Right renal pelvis (tissue), 4 donors: Measurements from ENCODE around the gene SMPD3. TPM values are rescaled to one million over a fixed set of nuclear protein-coding genes. Genes with fewer than 3 reads are reported as not detected.

Experiments used
- DNase-seq, 4 donors: peaks; one replicate each; pipeline ENCODE4 v3.0.0-alpha.2; 2013; ENCODE audit warnings: low read depth in 4 of 4, low spot score in 3 of 4, missing footprints in 1 of 4
- polyA plus RNA-seq, 4 donors: library from polyadenylated mRNA; unstranded; fragments of 120-200 nt; gene quantifications; one replicate each; pipeline ENCODE4 v1.2.1, GENCODE V29; 2013; ENCODE audit not compliant: insufficient read length in 4 of 4

Gene SMPD3
- polyA plus RNA-seq, 4 donors = 1.1 to 1.5 (median 1.2) TPM

DNA sequence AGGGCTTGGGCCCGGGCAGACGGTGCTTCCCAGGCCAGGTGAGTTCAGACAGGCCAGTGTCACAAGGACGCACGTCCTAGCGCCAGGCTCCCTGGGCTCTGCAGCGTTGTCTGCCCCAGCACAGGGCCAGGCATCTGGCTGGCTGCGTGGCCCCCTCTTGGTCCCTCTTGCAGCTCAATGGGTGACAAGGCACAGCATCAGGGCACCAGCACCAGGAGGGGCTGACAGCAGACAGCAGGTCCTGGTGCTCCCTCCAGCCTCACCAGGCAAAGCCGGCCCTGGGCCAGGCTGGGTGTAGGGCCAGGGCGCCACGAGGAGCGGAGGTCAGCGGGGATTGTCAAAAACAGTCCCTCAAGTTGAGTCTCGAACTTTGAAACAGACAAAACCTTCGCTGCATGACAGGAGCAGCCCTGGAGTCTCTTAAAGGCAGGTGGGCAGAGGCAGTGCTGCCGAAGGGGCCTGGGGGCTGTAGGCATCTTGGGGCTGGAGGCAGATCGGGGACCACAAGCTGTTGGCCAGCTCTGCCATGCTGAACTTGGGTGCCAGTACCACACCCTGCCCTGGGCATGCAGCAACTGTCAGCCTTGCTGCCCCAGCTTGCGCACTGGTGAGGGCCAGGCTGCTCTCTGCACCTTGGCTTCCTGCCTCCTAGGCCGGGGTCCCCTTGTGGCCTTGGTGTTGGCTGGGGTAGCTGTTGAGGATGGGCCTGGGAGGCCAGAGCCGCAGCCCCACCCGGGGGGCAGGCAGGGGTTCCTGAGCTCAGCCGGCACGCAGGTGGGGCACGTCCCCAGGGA is 88.7 kb downstream of the SMPD3 start:
- no peak for DNase-seq

DNA sequence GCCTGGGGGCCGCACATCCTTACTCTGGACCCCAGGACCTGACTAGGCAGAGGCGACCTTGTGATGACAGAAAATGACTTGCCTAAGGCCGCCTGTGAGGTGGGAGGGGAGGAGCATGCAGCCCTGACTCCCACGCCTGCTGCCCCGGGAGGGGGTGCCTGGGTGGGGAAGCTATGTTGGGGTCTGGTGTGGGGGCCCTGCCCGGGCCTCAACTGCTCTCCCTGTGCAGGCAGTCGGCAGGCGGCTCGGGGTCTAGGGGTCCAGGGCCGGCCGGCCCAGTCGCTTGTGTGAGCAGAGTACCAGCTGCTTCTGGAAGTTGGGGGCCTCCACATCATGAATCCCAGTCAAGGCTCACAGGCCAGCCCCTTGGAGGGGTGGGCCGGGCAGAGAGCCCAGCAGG is 89.4 kb downstream of the SMPD3 start:
- no peak for DNase-seq

DNA sequence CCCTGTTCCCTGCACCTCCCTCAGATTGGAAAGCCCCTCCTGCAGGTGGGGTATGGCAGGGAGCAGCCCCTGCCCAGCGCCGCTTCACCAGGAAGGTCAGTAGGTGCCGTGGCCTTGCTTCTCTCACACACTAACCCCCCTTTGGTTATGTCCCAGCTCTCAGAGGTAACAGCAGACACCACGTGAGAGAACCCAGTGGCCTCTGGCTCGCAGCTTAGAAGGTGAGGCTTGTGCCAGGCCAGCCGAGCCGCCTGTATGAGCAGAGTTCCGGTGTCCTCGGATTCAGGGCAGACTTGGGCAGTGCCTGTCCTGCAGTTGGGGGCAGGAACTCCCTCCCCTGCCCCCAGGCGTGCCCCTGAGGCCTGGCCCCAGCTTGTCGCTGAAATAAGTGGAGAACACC is 90.4 kb downstream of the SMPD3 start:
- no peak for DNase-seq

DNA sequence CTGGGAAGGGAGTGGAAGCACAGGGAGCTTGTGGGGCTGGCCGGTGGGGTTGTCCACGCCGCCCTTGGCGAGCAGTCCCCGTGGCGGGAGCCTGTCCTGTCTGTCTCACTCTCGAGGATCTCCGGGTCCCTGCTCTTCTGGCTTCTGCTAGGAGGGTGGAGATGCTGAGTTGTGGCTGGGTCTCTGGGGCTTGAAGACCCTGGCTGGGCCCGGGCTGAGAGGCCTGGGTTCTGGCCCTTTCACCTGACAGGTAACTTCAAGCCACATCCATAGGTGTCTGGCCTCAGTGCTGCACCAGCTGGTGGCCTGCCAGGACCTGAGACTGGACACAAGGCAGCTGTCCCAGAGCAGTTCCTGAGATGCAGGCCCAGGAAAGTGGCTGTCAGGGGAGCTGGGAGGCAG is 90.8 kb downstream of the SMPD3 start:
- DNase-seq = no peak

DNA sequence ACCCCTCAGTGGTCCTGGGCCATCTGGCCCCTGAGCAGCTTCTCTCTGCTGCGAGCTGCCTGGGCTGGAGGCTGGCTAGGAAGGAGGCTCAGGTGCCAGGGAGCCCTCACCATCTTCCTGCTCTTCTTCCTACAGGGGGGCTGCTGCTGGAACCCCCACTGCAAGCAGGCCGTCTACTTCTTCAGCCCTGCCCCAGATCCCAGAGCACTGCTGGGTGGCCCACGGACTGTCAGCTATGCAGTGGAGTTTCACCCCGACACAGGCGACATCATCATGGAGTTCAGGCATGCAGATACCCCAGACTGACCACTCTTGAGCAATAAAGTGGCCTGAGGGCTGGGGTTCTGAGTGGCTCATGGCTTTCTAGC is 91.4 kb downstream of the SMPD3 start:
- no peak for DNase-seq

DNA sequence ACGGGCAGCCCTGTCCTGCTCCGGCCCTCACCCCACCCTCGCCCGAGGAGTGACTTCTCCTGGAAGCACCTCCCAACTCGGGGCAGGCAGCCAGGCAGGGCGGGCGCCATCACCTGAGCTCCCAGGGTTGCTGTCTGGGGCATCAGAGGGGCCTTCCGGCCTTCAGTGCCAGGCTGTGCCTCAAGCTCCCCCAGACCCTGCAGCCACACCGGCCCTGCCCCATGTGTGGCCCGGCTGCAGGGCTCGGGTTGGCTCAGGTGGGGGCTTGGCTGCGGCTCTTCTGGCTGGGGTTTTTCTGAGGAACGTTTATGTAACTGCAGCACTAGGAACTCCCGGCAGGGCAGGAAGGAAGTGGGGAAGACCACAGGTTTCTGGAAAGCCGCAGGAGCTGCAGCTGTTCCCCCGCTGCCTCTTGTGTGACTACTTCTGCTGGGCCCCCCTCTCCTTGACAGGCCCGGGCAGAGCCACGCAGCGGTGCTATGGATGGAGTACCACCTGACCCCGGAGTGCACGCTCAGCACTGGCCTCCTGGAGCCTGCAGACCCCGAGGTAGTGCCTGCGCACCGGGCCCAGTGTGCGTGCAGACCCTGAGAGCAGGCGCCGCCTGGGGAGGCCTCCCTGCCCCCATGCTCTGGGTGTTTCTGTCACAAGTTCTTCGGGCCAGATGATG is 91.9 kb downstream of the SMPD3 start:
- no peak for DNase-seq

DNA sequence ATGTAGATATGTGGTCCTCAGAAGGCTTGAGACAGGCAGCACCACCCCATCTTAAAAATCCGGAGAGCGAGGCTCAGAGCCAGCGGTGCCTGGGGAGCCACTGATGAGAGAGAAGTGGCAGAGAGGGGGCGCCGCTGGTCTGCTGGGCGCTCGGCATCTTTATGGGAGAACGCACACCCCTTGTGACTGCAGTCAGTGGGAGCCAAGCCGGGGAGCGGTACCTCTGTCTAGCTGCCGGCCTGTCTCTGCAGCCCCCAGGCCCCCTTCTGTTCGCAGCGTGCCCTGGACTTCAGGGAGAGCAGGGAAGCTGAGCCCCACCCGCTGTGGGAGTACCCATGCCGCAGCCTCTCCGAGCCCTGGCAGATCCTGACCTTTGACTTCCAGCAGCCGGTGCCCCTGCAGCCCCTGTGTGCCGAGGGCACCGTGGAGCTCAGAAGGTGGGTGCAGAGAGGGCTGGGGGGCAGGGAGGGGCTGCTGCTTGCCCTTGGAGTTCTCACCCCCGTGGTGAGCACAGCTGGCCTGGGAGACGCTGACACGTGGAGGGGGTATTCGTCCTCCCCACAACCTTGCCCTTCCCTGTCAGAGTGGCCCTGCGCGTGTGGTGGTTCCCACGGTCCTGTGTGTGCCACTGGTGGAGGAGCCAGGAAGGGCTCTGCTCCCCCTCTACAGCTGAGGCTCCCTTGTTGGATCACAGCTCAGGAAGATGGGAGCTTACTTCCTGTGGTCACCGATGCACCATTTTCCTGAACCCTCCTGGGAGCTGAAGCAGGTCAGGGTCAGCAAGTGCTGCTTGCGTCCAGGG is 92.7 kb downstream of the SMPD3 start:
- no peak for DNase-seq

DNA sequence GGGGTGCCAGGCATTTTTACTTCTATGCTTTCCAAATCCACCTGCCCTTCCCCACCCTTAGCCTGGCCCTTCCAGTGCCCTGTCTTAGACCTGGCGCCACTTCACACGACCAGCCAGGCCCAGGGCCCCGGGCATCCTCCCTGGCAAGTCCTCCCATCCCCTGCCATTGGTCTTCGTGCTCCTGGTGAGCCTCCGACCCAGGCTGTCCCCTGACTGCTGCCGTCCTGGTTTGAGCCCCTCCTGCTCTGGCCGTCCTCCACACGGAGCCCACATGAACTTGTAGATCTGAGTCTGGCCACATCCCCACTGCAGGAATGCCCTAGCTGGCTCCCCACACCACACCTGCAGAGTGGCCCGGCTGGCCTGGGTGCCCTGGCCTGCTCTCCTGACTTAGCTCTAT is 93.5 kb downstream of the SMPD3 start:
- DNase-seq = no peak

DNA sequence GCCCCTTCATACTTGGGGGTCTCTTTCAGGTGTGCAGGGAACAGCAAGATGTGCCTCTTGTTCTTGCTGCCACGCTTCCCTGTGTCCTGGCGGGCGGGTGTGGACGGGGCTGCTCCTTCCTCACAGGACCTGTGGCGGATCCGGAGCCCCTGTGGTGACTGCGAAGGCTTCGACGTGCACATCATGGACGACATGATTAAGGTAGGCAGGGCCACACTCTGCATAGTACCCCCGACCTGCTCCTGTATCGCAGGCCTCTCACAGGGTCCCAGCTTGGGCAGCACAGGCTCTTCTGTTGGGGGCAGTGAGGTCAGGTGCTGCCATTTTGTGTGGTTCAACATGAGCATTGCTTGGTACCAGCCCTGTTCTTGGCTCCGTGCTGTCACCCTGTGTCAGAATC is 94.9 kb downstream of the SMPD3 start:
- DNase-seq = no peak

DNA sequence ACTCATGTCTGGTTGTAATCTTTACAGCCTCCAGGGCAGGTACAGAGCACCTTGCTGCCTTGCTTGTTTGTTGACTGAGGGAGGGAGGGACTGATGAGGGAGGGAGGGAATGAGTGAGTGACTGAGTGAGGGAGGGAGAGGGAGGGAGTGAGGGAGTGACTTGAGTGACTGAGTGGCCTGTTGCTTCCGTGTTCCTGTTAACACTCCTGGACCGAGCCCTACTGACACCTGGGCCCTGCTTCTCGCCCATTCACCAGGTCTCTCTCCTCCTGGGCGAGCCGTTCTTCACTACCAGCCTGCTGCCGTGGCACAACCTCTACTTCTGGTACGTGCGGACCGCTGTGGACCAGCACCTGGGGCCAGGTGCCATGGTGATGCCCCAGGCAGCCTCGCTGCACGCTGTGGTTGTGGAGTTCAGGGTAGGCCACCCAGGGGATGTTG is 96.3 kb downstream of the SMPD3 start:
- no peak for DNase-seq

DNA sequence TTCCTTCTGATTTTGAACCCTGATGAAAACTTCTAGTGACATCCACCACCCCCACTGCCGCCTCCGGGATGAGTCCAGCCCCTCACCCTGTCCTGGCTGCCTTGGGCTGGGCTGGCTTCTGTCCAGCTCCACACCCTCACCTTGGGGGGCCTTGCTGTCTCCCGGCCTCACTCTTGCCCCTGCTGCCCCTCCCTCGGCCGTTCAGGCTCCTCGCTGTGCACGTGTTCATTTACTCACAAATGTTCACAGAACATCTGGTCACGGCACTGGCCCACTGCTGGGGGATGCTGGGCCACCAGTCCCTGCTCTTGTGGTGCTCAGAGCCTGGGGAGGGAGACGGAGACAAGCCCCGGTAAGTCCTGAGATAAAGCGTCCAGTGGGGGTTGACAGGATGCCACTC is 96.8 kb downstream of the SMPD3 start:
- no peak for DNase-seq

DNA sequence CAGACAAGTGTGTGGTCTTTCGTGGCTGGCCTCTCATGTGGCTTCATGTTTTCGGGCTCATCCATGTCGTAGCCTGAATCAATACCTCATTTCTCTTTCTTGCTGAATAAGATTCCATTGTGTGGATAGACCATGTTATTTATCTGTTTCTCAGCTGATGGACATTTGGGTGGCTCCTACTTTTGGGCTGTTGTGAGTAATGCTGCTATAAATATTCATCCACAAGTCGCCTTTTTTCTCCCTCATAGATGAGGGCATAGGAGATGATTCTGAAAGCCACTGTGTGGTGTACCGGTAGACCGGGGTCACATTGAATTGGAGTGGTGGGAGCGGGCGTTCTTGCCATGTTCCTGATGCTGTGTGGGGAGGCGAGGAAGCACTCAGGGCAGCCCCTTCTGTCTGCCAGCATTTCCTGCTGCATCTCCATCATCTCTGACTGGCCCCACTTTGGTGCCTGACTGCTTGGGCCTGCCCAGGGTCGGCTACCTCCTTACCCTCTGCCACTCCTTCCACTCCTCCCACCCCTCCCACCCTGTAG is 97.4 kb downstream of the SMPD3 start:
- no peak for DNase-seq

DNA sequence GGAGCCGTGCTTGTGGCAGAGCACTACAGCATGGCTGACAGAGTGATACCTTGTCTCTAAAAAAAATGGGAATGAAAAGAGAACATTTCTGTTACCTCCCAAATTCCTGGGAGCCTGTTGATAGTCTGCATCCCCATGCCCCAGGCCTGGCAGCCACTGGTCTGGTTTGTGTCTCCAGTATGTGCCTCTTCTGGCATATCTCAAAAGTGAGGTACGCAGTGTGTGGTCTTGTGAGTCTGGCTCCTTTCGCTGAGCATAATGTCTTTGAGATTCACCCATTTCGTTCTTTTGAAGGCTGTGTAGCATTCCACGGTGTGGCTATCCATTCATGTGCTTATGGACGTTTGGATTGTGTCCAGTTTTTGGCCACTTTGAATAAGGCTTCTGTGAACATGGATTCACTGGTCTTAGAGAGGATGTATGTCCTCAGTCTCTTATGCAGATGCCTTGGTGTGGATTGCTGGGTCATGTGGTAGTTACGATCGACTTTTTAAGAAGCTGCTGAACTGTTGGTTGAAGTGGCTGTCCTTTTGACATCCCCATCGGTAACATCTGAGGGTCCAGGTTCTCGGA is 98.4 kb downstream of the SMPD3 start:
- no peak for DNase-seq

DNA sequence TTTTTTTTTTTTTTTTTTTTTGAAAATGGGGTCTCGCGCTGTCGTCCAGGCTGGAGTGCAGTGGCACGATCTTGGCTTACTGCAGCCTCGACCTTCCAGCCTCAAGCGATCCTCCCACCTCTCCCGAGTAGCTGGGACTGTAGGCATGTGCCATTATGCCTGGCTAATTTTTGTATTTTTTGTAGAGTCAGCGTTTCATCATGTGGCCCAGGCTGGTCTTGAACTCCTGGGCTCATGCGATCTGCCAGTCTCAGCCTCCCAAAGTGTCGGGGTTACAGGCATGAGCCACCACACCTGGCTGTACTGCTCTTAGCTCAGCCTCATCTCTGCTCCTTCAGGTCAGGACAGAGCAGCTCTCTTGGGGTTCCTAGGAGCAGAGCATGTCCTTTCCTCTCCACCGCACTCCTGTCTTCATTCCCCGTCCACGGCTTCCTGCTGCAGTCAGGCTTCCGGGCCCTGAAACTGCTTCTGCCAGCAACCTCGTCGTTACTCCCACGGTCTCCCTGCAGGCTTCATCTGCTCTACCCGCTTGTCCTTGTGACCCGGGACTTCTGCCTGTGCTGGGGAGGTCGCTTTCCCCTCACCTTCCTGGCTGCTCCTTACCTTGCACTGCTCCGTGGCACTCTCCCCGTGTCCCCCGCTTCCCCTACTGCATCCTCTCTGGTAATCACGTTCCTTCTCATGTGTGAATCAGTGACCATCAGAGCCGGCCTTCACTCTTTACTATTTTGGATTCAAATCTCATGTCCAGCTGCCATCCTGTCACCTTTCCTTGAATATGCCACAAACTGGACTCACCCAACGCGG is 99.5 kb downstream of the SMPD3 start:
- no peak for DNase-seq

DNA sequence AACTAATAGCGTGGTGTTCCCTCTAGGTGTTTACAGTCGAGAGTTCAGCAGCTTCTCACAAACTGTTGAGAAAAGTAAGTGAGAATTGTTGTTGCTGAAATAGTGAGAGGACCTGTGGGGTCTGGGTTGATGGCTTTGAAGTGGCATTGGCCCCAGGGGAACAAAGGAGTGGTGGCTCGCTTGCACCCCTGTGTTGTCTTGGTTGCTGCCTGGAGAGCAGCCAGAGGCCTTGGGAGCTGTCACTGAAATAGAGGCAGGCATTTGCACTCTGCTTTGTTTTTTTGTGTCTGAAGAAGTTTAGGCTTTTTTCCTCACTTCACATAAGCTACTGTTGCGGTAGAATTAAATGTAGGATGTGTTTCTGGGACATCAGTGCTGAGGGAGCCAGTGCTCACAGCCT is 100.7 kb downstream of the SMPD3 start:
- DNase-seq = no peak

DNA sequence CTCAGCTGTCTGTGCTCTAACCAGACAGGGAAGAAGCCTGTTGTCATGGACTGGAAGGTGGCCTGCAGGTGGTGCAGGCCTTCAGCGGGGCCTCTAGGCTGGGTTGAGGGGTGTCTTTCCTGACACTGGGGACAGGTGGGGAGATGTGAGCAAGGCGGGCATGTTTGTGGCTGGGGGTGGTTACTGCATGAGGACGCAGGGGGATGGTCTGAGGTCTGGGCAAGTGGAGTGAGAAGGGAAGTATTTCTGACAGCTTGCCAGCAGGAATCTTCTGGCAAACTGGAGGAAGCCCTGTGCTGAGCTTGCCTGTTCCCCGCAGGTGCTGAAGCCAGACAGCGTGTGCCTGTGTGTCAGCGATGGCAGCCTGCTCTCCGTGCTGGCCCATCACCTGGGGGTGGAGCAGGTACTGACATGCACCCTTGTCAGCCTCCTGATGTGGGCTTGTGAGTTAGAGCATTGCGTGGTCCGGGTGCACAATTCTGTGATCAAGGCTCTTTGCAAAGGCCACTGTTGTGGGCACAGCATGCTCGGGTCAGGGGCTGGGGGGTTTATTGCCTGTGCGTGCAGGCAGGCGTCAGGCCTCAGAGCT is 101.3 kb downstream of the SMPD3 start:
- no peak for DNase-seq

DNA sequence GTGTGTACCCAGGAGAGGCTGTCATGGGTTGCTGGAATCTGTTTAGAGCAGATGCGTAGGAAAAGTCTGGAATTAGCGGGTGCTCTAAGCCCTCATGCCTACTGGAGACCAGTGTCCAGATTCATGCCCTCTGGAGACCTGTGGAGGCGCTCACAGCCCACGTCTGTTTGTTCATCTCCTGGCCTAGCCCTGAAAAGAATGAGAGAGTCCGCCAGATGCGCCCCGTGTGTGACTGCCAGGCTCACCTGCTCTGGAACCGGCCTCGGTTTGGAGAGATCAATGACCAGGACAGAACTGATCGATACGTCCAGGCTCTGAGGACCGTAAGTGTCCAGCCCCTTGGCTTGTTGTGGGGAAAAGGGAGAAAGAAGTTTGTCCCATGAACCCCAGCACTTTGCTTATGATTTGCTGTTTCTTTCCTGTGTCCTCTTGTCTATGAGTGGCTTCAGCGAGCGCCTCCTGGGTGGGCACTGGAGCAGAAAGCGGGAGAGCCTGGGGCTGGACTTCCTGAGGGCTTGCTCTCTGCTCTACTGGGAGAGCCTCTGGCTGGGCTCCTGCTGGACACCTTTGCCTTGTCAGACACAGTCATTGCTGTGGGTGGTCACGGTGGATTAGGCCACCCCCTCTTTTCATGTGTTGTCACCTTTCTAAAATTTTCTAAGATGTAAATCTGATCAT is 102.2 kb downstream of the SMPD3 start:
- no peak for DNase-seq

DNA sequence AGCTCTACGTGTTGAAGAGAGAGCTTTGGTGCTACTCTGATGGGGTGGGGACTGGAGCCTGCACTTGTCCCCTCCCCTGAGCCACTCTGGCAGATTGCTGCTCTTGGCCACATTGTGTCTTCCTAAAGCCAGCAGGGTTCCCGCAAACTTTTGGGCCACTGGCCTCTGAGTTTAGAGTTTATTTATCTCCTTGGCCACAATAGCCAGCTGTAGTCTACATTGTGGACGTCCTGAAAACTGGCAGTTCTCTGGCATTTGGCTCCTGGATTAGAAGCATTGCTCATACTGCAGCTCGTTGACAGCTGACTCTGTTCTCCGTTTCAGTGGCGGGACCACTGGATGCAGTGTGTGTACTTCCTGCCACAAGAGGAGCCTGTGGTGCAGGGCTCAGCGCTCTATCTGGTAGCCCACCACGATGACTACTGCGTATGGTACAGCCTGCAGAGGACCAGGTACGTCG is 102.9 kb downstream of the SMPD3 start:
- DNase-seq = no peak

DNA sequence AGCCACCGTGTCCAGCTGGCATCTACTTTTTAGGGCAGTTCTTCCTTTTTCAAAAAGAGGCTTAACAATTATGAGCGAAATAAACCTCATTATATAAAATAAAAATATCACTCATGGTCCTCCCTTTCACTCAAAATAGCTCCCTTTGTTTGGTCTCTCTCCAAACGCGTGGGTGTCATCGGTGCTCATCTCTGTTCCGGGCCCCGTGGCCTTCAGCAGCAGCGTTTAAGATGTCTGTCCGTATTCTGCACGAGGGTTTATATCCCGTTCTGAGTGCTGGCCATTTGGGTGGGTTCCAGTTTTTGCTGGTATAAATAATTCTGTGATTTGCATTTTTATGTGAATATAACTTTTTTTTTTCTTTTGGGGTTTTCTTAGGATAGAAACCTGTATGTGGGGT is 104.1 kb downstream of the SMPD3 start:
- DNase-seq = no peak
